Activated CD4-positive, alpha-beta T cell treated with anti-CD3 and anti-CD28 coated beads, Interleukin-2, amount 50 U/mL, for 48 hours (primary cell): ENCODE data around the gene HOXC5.
"Not testable (repeated sequence)": the region's sequence is repeated elsewhere in the genome, so short reads cannot be mapped to it uniquely, and the experiment has no call there.

ENCODE experiments used
- DNase-seq, 2 experiments: peaks; one replicate each; pipeline ENCODE4 v3.0.0-alpha.2; 2020

HOXC5 gene

DNA sequence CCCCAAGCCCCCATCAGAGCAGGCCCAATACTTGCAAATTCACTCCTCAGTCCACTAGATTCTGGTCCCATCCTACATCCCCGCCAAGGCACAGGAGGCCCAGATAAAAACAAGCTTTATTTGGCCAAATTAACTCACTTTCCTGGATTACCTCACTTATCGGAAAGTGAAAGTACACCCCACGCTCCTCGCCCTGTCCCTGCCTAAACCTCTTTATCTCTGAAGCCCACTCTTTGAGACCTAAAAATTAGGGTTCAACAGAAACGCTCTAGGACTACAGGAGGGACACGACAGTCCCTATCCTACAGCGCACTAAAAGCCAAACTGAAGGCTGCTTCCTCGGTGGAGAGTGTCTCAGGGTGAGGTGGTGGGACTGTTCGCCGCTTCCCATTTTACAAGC lies 45.0 kb downstream of the HOXC5 start:
- DNase-seq = not testable (repeated sequence)

DNA sequence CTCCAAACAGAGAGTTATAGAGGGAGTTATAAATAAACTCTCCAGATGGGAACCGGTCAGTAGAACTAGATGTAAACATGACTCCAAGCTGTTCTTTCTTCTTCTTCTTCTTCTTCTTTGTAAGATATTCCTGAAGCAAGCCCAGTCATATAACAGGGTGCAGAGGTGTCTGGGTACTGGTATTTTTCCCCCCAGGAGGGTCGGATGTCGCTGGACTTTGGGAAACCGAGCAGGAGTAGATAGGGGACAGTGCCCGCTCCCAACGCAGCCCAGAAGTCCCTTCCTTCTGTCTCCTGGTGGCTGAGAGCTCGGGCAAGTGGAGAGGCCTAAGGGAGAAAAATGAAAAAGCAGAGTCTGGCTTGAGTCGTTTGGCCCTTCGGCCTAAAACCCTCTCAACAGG lies 46.3 kb downstream of the HOXC5 start:
- not testable (repeated sequence) for DNase-seq

DNA sequence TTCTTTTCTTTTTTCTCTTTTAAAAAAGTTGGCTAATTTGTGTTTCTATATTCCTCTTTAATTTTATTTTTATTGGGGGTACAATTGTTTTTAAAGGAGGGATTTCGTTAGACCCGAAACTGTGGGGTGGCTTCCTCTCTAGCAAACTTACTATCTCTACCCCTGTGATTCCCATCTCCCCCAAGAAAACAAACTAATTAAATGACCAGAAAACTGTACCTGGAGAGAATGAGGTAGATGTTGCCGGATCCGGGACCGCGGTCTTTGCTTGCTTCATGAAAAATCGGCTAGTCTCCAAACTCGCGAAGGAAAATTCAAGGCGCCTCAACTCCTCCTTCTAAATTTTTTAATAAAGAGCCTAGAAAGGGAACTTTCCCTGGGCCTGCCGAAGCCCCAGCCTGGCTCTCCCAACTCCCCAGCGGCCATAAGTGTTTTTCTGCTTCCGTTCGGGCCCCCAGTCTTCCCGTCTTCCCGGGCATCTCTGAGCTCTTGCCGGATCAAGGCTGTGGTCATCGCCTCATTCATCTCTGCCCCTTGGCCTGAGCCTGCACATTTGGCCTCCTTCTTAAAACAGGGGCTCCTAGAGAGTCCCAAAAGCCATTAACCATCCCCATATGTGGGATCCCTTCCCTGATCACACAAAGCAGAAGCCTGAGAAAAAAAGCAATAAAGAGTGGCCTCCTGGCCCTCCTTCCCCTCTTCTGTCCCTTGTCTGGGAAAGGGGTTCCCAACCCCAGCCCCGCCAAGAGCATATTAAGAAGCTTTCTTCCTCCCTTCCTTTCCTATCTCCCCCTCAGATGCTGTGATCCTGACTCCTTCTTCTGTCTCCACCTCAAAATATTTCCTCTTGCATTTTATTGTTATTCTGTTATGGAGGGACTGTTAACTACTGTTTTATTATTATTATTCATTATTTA lies 47.4 kb downstream of the HOXC5 start:
- not testable (repeated sequence) for DNase-seq

DNA sequence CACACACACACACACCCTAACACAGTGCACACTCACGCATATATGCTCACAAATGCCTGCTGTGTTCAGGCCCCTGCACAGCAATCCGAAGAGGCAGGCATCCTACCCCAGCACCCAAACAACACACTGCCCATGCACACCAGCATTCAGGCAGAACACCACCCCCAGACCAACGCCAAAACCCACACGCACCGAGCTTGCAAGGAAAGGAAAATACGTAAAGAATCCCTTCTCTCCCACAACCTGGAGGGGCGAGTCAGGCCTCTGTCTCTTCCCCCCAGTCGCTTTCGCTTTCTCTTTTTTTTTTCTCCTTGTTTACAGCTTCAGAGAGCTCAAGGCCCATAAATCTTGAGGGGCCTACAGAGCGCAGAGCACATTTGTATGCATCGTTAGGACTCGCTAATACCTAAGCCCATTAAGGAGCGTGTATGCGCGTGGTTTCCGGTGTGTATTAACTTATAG lies 48.2 kb downstream of the HOXC5 start:
- DNase-seq = peak in 1 of 2 experiments; percentile 16

DNA sequence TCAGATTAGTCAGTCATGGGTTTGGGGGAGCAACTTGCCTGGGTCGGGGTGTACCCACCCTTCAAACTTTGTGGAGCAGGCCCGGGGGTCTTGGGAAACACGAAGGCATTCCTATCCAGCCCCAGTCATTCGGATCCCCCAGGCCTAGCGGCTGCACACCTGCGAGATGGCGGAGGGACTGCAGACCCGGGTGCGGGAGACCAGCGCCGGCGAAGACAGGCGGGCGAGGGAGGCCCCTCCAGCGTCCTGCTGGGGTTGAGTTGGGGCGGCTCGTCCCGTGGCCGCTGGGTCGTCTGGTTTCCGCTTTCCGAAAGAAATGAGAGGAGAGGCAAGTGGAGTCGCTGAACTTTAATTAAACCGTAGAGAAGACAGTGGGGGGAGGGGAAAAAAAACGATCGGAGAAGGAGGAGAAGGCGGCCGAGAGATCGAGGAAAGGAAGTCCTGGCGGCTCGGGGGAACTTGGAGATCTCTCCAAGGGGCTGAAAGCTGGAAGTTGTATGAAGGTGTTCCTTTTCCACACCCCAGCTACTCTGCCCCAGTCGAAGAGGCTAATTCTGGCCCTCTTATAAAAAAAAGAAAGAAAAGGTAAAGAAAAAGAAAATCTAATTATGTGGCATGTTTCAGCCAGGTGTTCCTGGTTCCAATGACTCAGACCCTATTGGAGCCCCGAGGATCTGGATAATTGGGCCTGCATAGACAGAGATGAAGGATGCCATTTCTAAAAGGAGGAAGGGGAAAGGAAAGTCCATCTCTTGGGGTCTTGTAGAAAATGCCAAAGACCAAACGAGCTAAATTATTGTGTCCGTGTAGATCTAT lies 48.9 kb downstream of the HOXC5 start:
- DNase-seq = peak; percentile 17 to 28

DNA sequence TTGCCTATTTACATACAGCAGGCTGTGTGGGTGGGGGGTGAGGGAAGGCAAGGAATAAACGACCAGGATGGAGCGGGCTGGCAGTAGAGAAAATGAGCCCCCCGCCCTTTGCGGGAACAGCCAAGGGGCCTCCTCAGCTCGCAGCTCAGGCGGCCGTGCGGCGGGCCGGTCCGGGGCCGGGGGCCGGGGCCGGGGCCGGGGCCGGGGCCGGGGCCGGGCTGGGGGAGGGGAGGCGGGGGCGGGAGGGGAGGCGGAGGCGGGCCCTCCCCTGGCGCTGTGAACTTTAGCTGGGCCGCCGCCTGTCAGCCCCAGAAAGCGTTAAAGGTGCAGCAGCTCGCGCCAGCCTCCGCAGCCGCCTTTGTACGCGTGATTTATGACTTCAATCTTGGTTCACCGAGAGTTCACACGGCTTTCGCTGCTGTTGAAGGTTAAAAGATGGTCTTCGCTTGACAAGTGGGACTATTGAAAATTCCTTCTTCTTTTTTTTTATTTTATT lies 49.6 kb downstream of the HOXC5 start:
- peak; percentile 14 to 36 for DNase-seq
